WTC11 (cell line): Measurements from ENCODE around the gene SPOP. TPM values are rescaled to one million over a fixed set of nuclear protein-coding genes. Genes with fewer than 3 reads are reported as not detected.

ENCODE experiments used
- ATAC-seq: fragments of 200-7000 bp; cut with Tn5 transposase; 2 replicates; pipeline ENCODE4 v1.10.0; 2021; ENCODE audit warnings: mild to moderate bottlenecking, moderate library complexity
- CTCF ChIA-PET: fragments of 300-600 bp; sonication (Branson Sonifier 250); formaldehyde crosslinking; loops from one replicate; lab custom pipeline; 2021; ENCODE audit warnings: antibody characterized with exemption; lab: Charles Lee
- POLR2A ChIA-PET: fragments of 350-600 bp; sonication (Branson Sonifier 250); formaldehyde crosslinking; loops from one replicate; lab custom pipeline; 2021; ENCODE audit warnings: antibody characterized with exemption; lab: Charles Lee
- DNase-seq: peaks from one replicate; pipeline ENCODE4 v3.0.0; 2021; ENCODE audit warnings: low spot score
- H3K27ac Mint-ChIP-seq: 2 replicates; pipeline ENCODE4 v1.8.0; 2021; ENCODE audit warnings: mixed read lengths
- H3K27me3 Mint-ChIP-seq: 2 replicates; pipeline ENCODE4 v1.8.0; 2021; ENCODE audit warnings: low read depth, mild to moderate bottlenecking, moderate library complexity, mixed read lengths
- H3K36me3 Mint-ChIP-seq: 2 replicates; pipeline ENCODE4 v1.8.0; 2021; ENCODE audit warnings: mixed read lengths
- H3K4me1 Mint-ChIP-seq: 2 replicates; pipeline ENCODE4 v1.8.0; 2022; ENCODE audit warnings: mixed read lengths
- H3K4me3 Mint-ChIP-seq: 2 replicates; pipeline ENCODE4 v1.8.0; 2021; ENCODE audit warnings: mild to moderate bottlenecking, moderate library complexity, mixed read lengths
- H3K9me3 Mint-ChIP-seq: 2 replicates; pipeline ENCODE4 v1.8.0; 2021; ENCODE audit warnings: mixed read lengths
- ATF1 ChIP-seq: sonication (generic); formaldehyde crosslinking; IDR thresholded peaks from 2 replicates; pipeline ENCODE4 v1.8.1; 2023; ENCODE audit warnings: mild to moderate bottlenecking, moderate library complexity, missing genetic modification reagents
- CREM ChIP-seq: sonication (generic); formaldehyde crosslinking; IDR thresholded peaks from 2 replicates; pipeline ENCODE4 v1.8.1; 2022; ENCODE audit warnings: mild to moderate bottlenecking, missing genetic modification reagents, moderate library complexity
- FOXK1 ChIP-seq: sonication (generic); formaldehyde crosslinking; IDR thresholded peaks from 2 replicates; pipeline ENCODE4 v1.8.0; 2022; ENCODE audit warnings: mild to moderate bottlenecking, moderate library complexity, missing genetic modification reagents
- GABPB1 ChIP-seq: sonication (generic); formaldehyde crosslinking; IDR thresholded peaks from 2 replicates; pipeline ENCODE4 v1.8.1; 2023; ENCODE audit warnings: mild to moderate bottlenecking, missing genetic modification reagents
- HMGXB4 ChIP-seq: sonication (generic); formaldehyde crosslinking; IDR thresholded peaks from 2 replicates; pipeline ENCODE4 v1.8.1; 2023; ENCODE audit warnings: mild to moderate bottlenecking, moderate library complexity, missing genetic modification reagents
- MXD4 ChIP-seq: fragments of 250-450 bp; sonication (Bioruptor Pico); IDR thresholded peaks from 2 replicates; pipeline ENCODE4 v1.8.0; 2021; ENCODE audit warnings: mild to moderate bottlenecking, moderate library complexity, borderline replicate concordance
- NFATC4 ChIP-seq: fragments of 250-450 bp; sonication (Bioruptor Pico); IDR thresholded peaks from 2 replicates; pipeline ENCODE4 v1.9.0; 2021; ENCODE audit warnings: mild to moderate bottlenecking
- NFYB ChIP-seq: sonication (generic); formaldehyde crosslinking; conservative IDR thresholded peaks from 2 replicates; pipeline ENCODE4 v1.8.0; 2022; ENCODE audit warnings: low read depth, missing genetic modification reagents
- RELA ChIP-seq: sonication (generic); formaldehyde crosslinking; IDR thresholded peaks from 2 replicates; pipeline ENCODE4 v1.8.1; 2022; ENCODE audit warnings: missing genetic modification reagents, mild to moderate bottlenecking, borderline replicate concordance
- TCF7 ChIP-seq: sonication (generic); formaldehyde crosslinking; IDR thresholded peaks from 2 replicates; pipeline ENCODE4 v1.8.0; 2022; ENCODE audit warnings: mild to moderate bottlenecking, low read depth, missing genetic modification reagents, moderate library complexity
- TEAD4 ChIP-seq: sonication (generic); formaldehyde crosslinking; IDR thresholded peaks from 2 replicates; pipeline ENCODE4 v1.8.0; 2022; ENCODE audit warnings: mild to moderate bottlenecking, missing genetic modification reagents
- ZNF121 ChIP-seq: sonication (generic); formaldehyde crosslinking; IDR thresholded peaks from 2 replicates; pipeline ENCODE4 v1.8.0; 2023; ENCODE audit warnings: missing genetic modification reagents
- ZNF219 ChIP-seq: sonication (generic); formaldehyde crosslinking; IDR thresholded peaks from 2 replicates; pipeline ENCODE4 v1.8.0; 2023; ENCODE audit warnings: missing genetic modification reagents, mild to moderate bottlenecking, borderline replicate concordance
- ZNF396 ChIP-seq: fragments of 250-450 bp; sonication (Bioruptor Pico); IDR thresholded peaks from 2 replicates; pipeline ENCODE4 v1.8.0; 2021; ENCODE audit warnings: mild to moderate bottlenecking, moderate library complexity, borderline replicate concordance
- ZNF423 ChIP-seq: fragments of 250-450 bp; sonication (Bioruptor Pico); IDR thresholded peaks from 2 replicates; pipeline ENCODE4 v2.1.2; 2022; ENCODE audit warnings: mild to moderate bottlenecking, moderate library complexity
- total RNA-seq: library from RNA; stranded (reverse); gene quantifications from 3 replicates; pipeline ENCODE4 v1.2.3, GENCODE V29; 2021
- TF ChIP-seq, protein P1 (sequence below): fragments of 250-450 bp; sonication (Bioruptor Pico); conservative IDR thresholded peaks from 2 replicates; pipeline ENCODE4 v1.9.0; 2021; ENCODE audit warnings: mild to moderate bottlenecking
- TF ChIP-seq, protein P2 (sequence below): sonication (generic); formaldehyde crosslinking; IDR thresholded peaks from 2 replicates; pipeline ENCODE4 v1.8.1; 2023; ENCODE audit warnings: mild to moderate bottlenecking, missing genetic modification reagents, moderate library complexity
- TF ChIP-seq, protein P3 (sequence below): sonication (generic); formaldehyde crosslinking; IDR thresholded peaks from 2 replicates; pipeline ENCODE4 v1.8.0; 2022; ENCODE audit warnings: mild to moderate bottlenecking, missing genetic modification reagents
- TF ChIP-seq, protein P4 (sequence below): fragments of 200-600 bp; IDR thresholded peaks from 2 replicates; pipeline ENCODE4 v1.8.0; 2022; ENCODE audit warnings: antibody characterized with exemption
- TF ChIP-seq, protein P5 (sequence below): sonication (generic); formaldehyde crosslinking; IDR thresholded peaks from 2 replicates; pipeline ENCODE4 v1.8.1; 2023; ENCODE audit warnings: mild to moderate bottlenecking, missing genetic modification reagents, borderline replicate concordance
- TF ChIP-seq, protein P6 (sequence below): sonication (generic); formaldehyde crosslinking; IDR thresholded peaks from 2 replicates; pipeline ENCODE4 v1.8.1; 2022; ENCODE audit warnings: mild to moderate bottlenecking, missing genetic modification reagents, moderate library complexity, borderline replicate concordance

SPOP gene
- total RNA-seq, 1 experiment from 2014 or later: 19.2 TPM

- H3K4me1 Mint-ChIP-seq: no peaks in the 10 kb centered on the region
- H3K4me3 Mint-ChIP-seq: no peak overlapping the region
- no peaks in the 10 kb centered on the region for H3K27me3 Mint-ChIP-seq
- ChIA-PET POLR2A (no interaction called here), CTCF (no interaction called here)
- no peak for ATAC-seq
- no peak for DNase-seq
- no peak overlapping the region for H3K27ac Mint-ChIP-seq
- no peak for TF ChIP-seq FOXK1 (CRISPR knock-in tag)
- TF ChIP-seq, protein P1, sequence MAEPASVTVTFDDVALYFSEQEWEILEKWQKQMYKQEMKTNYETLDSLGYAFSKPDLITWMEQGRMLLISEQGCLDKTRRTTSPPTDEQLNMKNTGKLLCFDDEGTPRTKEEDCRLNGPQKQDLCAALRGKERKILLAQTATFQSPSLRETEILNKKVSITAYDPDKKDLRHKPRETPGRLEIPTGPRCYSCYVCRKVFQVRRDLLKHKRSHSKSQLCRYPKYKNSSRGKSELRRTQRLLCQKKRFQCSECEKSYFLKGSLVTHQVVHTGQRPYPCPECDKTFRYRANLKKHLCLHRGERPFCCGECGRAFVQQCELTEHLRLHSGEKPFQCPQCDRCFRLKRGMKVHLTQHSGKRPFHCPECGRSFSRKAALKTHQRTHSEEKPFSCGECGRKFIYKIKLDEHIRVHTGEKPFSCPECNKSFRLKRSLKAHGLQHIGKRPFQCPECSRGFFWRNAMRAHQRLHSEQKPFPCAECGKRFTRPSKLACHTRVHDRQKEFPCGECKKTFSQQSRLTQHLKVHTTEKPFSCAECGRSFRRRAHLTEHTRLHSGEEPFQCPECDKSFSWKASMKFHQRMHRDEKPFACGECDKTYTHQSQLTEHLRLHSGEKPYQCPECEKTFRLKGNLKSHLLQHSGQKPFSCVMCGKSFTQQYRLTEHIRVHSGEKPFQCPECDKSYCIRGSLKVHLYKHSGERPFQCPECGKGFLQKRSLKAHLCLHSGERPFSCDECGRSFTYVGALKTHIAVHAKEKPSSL (CRISPR knock-in tag): no peak
- TF ChIP-seq ZNF219: no peak
- no peak for TF ChIP-seq ATF1 (CRISPR knock-in tag)
- no peak for TF ChIP-seq ZNF121 (CRISPR knock-in tag)
- no peak for TF ChIP-seq NFYB (CRISPR knock-in tag)
- TF ChIP-seq HMGXB4 (CRISPR knock-in tag): no peak
- TF ChIP-seq, protein P2, sequence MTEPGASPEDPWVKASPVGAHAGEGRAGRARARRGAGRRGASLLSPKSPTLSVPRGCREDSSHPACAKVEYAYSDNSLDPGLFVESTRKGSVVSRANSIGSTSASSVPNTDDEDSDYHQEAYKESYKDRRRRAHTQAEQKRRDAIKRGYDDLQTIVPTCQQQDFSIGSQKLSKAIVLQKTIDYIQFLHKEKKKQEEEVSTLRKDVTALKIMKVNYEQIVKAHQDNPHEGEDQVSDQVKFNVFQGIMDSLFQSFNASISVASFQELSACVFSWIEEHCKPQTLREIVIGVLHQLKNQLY (CRISPR knock-in tag): no peak
- TF ChIP-seq, protein P3, sequence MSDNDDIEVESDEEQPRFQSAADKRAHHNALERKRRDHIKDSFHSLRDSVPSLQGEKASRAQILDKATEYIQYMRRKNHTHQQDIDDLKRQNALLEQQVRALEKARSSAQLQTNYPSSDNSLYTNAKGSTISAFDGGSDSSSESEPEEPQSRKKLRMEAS (CRISPR knock-in tag): no peak
- TF ChIP-seq ZNF423 (CRISPR knock-in tag): no peak
- no peak for TF ChIP-seq GABPB1 (CRISPR knock-in tag)
- TF ChIP-seq TCF7 (CRISPR knock-in tag): no peak
- TF ChIP-seq ZNF396 (CRISPR knock-in tag): no peak
- TF ChIP-seq, protein P4, sequence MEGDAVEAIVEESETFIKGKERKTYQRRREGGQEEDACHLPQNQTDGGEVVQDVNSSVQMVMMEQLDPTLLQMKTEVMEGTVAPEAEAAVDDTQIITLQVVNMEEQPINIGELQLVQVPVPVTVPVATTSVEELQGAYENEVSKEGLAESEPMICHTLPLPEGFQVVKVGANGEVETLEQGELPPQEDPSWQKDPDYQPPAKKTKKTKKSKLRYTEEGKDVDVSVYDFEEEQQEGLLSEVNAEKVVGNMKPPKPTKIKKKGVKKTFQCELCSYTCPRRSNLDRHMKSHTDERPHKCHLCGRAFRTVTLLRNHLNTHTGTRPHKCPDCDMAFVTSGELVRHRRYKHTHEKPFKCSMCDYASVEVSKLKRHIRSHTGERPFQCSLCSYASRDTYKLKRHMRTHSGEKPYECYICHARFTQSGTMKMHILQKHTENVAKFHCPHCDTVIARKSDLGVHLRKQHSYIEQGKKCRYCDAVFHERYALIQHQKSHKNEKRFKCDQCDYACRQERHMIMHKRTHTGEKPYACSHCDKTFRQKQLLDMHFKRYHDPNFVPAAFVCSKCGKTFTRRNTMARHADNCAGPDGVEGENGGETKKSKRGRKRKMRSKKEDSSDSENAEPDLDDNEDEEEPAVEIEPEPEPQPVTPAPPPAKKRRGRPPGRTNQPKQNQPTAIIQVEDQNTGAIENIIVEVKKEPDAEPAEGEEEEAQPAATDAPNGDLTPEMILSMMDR: no peak
- peaks cover 26% of the 10 kb centered on the region for H3K36me3 Mint-ChIP-seq
- H3K9me3 Mint-ChIP-seq: no peaks in the 10 kb centered on the region
Observed at GRCh38 chr17:49604314-49604869, 73.5 kb downstream of the SPOP start.

GRCh38 chr17:49603720-49604119 lies 74.2 kb downstream of the SPOP start:
- ChIA-PET POLR2A (no interaction called here), CTCF (no interaction called here)
- Mint-ChIP-seq H3K4me1 (no peaks in the 10 kb centered on the region), H3K27ac (no peak overlapping the region), H3K9me3 (no peaks in the 10 kb centered on the region), H3K27me3 (no peaks in the 10 kb centered on the region), H3K36me3 (peaks cover 25% of the 10 kb centered on the region), H3K4me3 (no peak overlapping the region)
- ATAC-seq (no peak), DNase-seq (no peak)
- TF ChIP-seq TEAD4 (CRISPR knock-in tag): no peak
- no peak for TF ChIP-seq ZNF121 (CRISPR knock-in tag)
- TF ChIP-seq, protein P5, sequence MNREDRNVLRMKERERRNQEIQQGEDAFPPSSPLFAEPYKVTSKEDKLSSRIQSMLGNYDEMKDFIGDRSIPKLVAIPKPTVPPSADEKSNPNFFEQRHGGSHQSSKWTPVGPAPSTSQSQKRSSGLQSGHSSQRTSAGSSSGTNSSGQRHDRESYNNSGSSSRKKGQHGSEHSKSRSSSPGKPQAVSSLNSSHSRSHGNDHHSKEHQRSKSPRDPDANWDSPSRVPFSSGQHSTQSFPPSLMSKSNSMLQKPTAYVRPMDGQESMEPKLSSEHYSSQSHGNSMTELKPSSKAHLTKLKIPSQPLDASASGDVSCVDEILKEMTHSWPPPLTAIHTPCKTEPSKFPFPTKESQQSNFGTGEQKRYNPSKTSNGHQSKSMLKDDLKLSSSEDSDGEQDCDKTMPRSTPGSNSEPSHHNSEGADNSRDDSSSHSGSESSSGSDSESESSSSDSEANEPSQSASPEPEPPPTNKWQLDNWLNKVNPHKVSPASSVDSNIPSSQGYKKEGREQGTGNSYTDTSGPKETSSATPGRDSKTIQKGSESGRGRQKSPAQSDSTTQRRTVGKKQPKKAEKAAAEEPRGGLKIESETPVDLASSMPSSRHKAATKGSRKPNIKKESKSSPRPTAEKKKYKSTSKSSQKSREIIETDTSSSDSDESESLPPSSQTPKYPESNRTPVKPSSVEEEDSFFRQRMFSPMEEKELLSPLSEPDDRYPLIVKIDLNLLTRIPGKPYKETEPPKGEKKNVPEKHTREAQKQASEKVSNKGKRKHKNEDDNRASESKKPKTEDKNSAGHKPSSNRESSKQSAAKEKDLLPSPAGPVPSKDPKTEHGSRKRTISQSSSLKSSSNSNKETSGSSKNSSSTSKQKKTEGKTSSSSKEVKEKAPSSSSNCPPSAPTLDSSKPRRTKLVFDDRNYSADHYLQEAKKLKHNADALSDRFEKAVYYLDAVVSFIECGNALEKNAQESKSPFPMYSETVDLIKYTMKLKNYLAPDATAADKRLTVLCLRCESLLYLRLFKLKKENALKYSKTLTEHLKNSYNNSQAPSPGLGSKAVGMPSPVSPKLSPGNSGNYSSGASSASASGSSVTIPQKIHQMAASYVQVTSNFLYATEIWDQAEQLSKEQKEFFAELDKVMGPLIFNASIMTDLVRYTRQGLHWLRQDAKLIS: no peak
- no peak for TF ChIP-seq HMGXB4 (CRISPR knock-in tag)
- TF ChIP-seq CREM (CRISPR knock-in tag): no peak
- no peak for TF ChIP-seq NFYB (CRISPR knock-in tag)
- TF ChIP-seq RELA (CRISPR knock-in tag): no peak
- no peak for TF ChIP-seq NFATC4 (CRISPR knock-in tag)
- TF ChIP-seq, protein P6, sequence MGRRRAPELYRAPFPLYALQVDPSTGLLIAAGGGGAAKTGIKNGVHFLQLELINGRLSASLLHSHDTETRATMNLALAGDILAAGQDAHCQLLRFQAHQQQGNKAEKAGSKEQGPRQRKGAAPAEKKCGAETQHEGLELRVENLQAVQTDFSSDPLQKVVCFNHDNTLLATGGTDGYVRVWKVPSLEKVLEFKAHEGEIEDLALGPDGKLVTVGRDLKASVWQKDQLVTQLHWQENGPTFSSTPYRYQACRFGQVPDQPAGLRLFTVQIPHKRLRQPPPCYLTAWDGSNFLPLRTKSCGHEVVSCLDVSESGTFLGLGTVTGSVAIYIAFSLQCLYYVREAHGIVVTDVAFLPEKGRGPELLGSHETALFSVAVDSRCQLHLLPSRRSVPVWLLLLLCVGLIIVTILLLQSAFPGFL (CRISPR knock-in tag): no peak
- TF ChIP-seq MXD4 (CRISPR knock-in tag): no peak
- TF ChIP-seq, protein P3 (CRISPR knock-in tag): no peak
